CD4-positive, CD25-positive, alpha-beta regulatory T cell (primary cell): Measurements from ENCODE around the gene BBC3. TPM values are rescaled to one million over a fixed set of nuclear protein-coding genes. Genes with fewer than 3 reads are reported as not detected.
"Not testable (repeated sequence)": the region's sequence is repeated elsewhere in the genome, so short reads cannot be mapped to it uniquely, and the experiment has no call there.

Experiments used
- ATAC-seq, 2 donors: fragments of 150-1000 bp; cut with Tn5 transposase; one replicate each; pipeline ENCODE4 v1.10.0; 2021; ENCODE audit warnings: low read depth in 2 of 2, moderate number of reproducible peaks in 2 of 2, moderate library complexity in 1 of 2
- DNase-seq, 3 donors: peaks; one replicate each; pipeline versions ENCODE4 v3.0.0 to v3.0.0-alpha.2; 2012 to 2022; ENCODE audit warnings: mixed read lengths in 1 of 3
- H3K27ac ChIP-seq: one replicate; pipeline ENCODE4 v1.7.0; 2013; ENCODE audit warnings: mild to moderate bottlenecking, low read length; ENCODE audit not compliant: insufficient read depth, poor library complexity, severe bottlenecking
- H3K27me3 ChIP-seq: one replicate; pipeline ENCODE4 v1.7.0; 2013; ENCODE audit warnings: low read length; ENCODE audit not compliant: control insufficient read depth, insufficient read depth
- H3K36me3 ChIP-seq: one replicate; pipeline ENCODE4 v1.7.0; 2013; ENCODE audit warnings: mild to moderate bottlenecking, low read length, moderate library complexity; ENCODE audit not compliant: control insufficient read depth, insufficient read depth
- H3K4me1 ChIP-seq: 2 replicates; pipeline ENCODE4 v1.7.0; 2013; ENCODE audit warnings: mild to moderate bottlenecking, low read length; ENCODE audit not compliant: insufficient read depth, control insufficient read depth, poor library complexity, severe bottlenecking
- H3K4me3 ChIP-seq: one replicate; pipeline ENCODE4 v1.7.0; 2013; ENCODE audit warnings: low read depth, mild to moderate bottlenecking, low read length, moderate library complexity
- H3K9me3 ChIP-seq, 2 experiments: 1 replicate in 1 of 2; 2 replicates in 1 of 2; pipeline ENCODE4 v1.7.0; 2013; ENCODE audit warnings: low read length in 2 of 2, mild to moderate bottlenecking in 1 of 2, moderate library complexity in 1 of 2; ENCODE audit not compliant: control insufficient read depth in 2 of 2
- H3K27ac Mint-ChIP-seq, 3 donors: one replicate each; pipeline ENCODE4 v1.8.0; 2020 to 2022; ENCODE audit warnings: mild to moderate bottlenecking in 3 of 3, mixed read lengths in 3 of 3, moderate library complexity in 2 of 3
- H3K27me3 Mint-ChIP-seq: one replicate; pipeline ENCODE4 v1.8.0; 2022; ENCODE audit warnings: mild to moderate bottlenecking, mixed read lengths
- H3K36me3 Mint-ChIP-seq: one replicate; pipeline ENCODE4 v1.8.0; 2020; ENCODE audit warnings: mixed read lengths
- H3K4me1 Mint-ChIP-seq, 4 donors: one replicate each; pipeline ENCODE4 v1.8.0; 2020 to 2022; ENCODE audit warnings: mixed read lengths in 4 of 4, mild to moderate bottlenecking in 1 of 4
- H3K4me3 Mint-ChIP-seq, 4 donors: one replicate each; pipeline ENCODE4 v1.8.0; 2020 to 2022; ENCODE audit warnings: mild to moderate bottlenecking in 4 of 4, mixed read lengths in 4 of 4, moderate library complexity in 3 of 4
- H3K9me3 Mint-ChIP-seq, 7 donors: one replicate each; pipeline ENCODE4 v1.8.0; 2020 to 2022; ENCODE audit warnings: mixed read lengths in 7 of 7, mild to moderate bottlenecking in 3 of 7, moderate library complexity in 2 of 7
- polyA plus RNA-seq, 4 donors: library from polyadenylated mRNA; unstranded; fragments of 300-500 nt; fragmentation: Illumina TruSeq; gene quantifications; one replicate each; pipeline ENCODE4 v1.2.3, GENCODE V29; 2021
- total RNA-seq: library from RNA; stranded (reverse); gene quantifications from one replicate; pipeline ENCODE4 v1.2.3, GENCODE V29; 2022

The BBC3 gene
- total and polyA plus RNA-seq, 5 donors from 2014 or later: 4.2 to 21.2 (median 6.2) TPM

GRCh38 chr19:47266401-47266941 lies 35.5 kb upstream of the BBC3 start:
- no peaks in the 10 kb centered on the region for H3K27me3 ChIP-seq
- no peak overlapping the region for H3K27ac ChIP-seq
- H3K36me3 ChIP-seq: peaks cover 40% of the 10 kb centered on the region
- H3K36me3 Mint-ChIP-seq: peaks cover 29% of the 10 kb centered on the region
- no peak overlapping the region for H3K4me3 ChIP-seq
- H3K4me3 Mint-ChIP-seq: no peak overlapping the region
- H3K9me3 ChIP-seq: no peaks in the 10 kb centered on the region
- no peaks in the 10 kb centered on the region for H3K4me1 ChIP-seq
- H3K4me1 Mint-ChIP-seq: peaks cover 0 to 8% (median 5%) of the 10 kb centered on the region in 4 donors
- H3K9me3 Mint-ChIP-seq: no peaks in the 10 kb centered on the region
- DNase-seq (no peak), ATAC-seq (no peak)
- no peaks in the 10 kb centered on the region for H3K27me3 Mint-ChIP-seq
- H3K27ac Mint-ChIP-seq: no peak overlapping the region

- Histone ChIP-seq H3K27me3 (no peaks in the 10 kb centered on the region), H3K27ac (no peak overlapping the region), H3K4me3 (no peak overlapping the region), H3K36me3 (peaks cover 50% of the 10 kb centered on the region), H3K9me3 (no peaks in the 10 kb centered on the region), H3K4me1 (no peaks in the 10 kb centered on the region)
- H3K9me3 Mint-ChIP-seq: no peaks in the 10 kb centered on the region
- H3K4me3 Mint-ChIP-seq: peak overlapping the region in 1 of 4 donors; percentile 77
- DNase-seq: no peak
- H3K27ac Mint-ChIP-seq: no peak overlapping the region
- H3K27me3 Mint-ChIP-seq: no peaks in the 10 kb centered on the region
- peaks cover 31% of the 10 kb centered on the region for H3K36me3 Mint-ChIP-seq
- peaks cover 5 to 20% (median 9%) of the 10 kb centered on the region in 4 donors for H3K4me1 Mint-ChIP-seq
- no peak for ATAC-seq
These were observed 33.6 kb upstream of the BBC3 start for GRCh38 chr19:47264629-47265028.

- not testable (repeated sequence) for H3K27me3 ChIP-seq, H3K27me3 Mint-ChIP-seq, ATAC-seq, H3K4me3 ChIP-seq, H3K27ac Mint-ChIP-seq, H3K9me3 ChIP-seq, H3K9me3 Mint-ChIP-seq, H3K27ac ChIP-seq, DNase-seq
- peaks cover 0 to 44% (median 29%) of the 10 kb centered on the region in 4 donors for H3K4me1 Mint-ChIP-seq
- Histone ChIP-seq H3K36me3 (peaks cover 57% of the 10 kb centered on the region), H3K4me1 (peaks cover 12% of the 10 kb centered on the region)
- peaks cover 37% of the 10 kb centered on the region for H3K36me3 Mint-ChIP-seq
- peak overlapping the region in 2 of 4 donors; percentile 47 to 58 for H3K4me3 Mint-ChIP-seq
These were observed 31.2 kb upstream of the BBC3 start for GRCh38 chr19:47261946-47262793.

GRCh38 chr19:47260476-47260875 lies 29.5 kb upstream of the BBC3 start:
- Mint-ChIP-seq H3K27me3 (peaks cover 5% of the 10 kb centered on the region), H3K27ac (no peak overlapping the region), H3K4me1 (peaks cover 0 to 52% (median 36%) of the 10 kb centered on the region in 4 donors), H3K9me3 (peaks cover 0 to 5% (median 0%) of the 10 kb centered on the region in 7 donors), H3K4me3 (peak overlapping the region in 2 of 4 donors; percentile 33 to 52), H3K36me3 (peaks cover 36% of the 10 kb centered on the region)
- no peak overlapping the region for H3K4me3 ChIP-seq
- DNase-seq: no peak
- H3K4me1 ChIP-seq: peaks cover 16% of the 10 kb centered on the region
- no peaks in the 10 kb centered on the region for H3K27me3 ChIP-seq
- H3K36me3 ChIP-seq: peaks cover 50% of the 10 kb centered on the region
- no peak for ATAC-seq
- no peak overlapping the region for H3K27ac ChIP-seq
- H3K9me3 ChIP-seq: no peaks in the 10 kb centered on the region

GRCh38 chr19:47258895-47259555 lies 28.0 kb upstream of the BBC3 start:
- peaks cover 33% of the 10 kb centered on the region for H3K36me3 Mint-ChIP-seq
- peak overlapping the region; percentile 33 to 99 (median 74) for H3K4me3 Mint-ChIP-seq
- Histone ChIP-seq H3K36me3 (peaks cover 38% of the 10 kb centered on the region), H3K9me3 (no peaks in the 10 kb centered on the region), H3K27ac (no peak overlapping the region), H3K4me1 (peaks cover 16% of the 10 kb centered on the region), H3K4me3 (no peak overlapping the region), H3K27me3 (no peaks in the 10 kb centered on the region)
- DNase-seq (no peak), ATAC-seq (no peak)
- H3K9me3 Mint-ChIP-seq: peaks cover 0 to 5% (median 0%) of the 10 kb centered on the region in 7 donors
- H3K27me3 Mint-ChIP-seq: peaks cover 5% of the 10 kb centered on the region
- H3K27ac Mint-ChIP-seq: peak overlapping the region in 2 of 3 donors; percentile 75 to 93
- peaks cover 0 to 51% (median 36%) of the 10 kb centered on the region in 4 donors for H3K4me1 Mint-ChIP-seq

- Mint-ChIP-seq H3K4me1 (peaks cover 0 to 52% (median 36%) of the 10 kb centered on the region in 4 donors), H3K27me3 (peaks cover 5% of the 10 kb centered on the region), H3K36me3 (peaks cover 33% of the 10 kb centered on the region), H3K27ac (peak overlapping the region in 2 of 3 donors; percentile 36 to 93), H3K4me3 (peak overlapping the region; percentile 74 to 99 (median 94)), H3K9me3 (peaks cover 0 to 5% (median 0%) of the 10 kb centered on the region in 7 donors)
- no peak overlapping the region for H3K4me3 ChIP-seq
- no peak overlapping the region for H3K27ac ChIP-seq
- DNase-seq: no peak
- ATAC-seq: no peak
- peaks cover 38% of the 10 kb centered on the region for H3K36me3 ChIP-seq
- no peaks in the 10 kb centered on the region for H3K9me3 ChIP-seq
- peaks cover 16% of the 10 kb centered on the region for H3K4me1 ChIP-seq
- H3K27me3 ChIP-seq: no peaks in the 10 kb centered on the region
These were observed 27.4 kb upstream of the BBC3 start for GRCh38 chr19:47258434-47258833.

GRCh38 chr19:47257411-47258169 lies 26.6 kb upstream of the BBC3 start:
- peak overlapping the region; percentile 43 to 98 (median 98) for H3K27ac Mint-ChIP-seq
- peaks cover 30% of the 10 kb centered on the region for H3K36me3 Mint-ChIP-seq
- H3K9me3 ChIP-seq: no peaks in the 10 kb centered on the region
- no peaks in the 10 kb centered on the region for H3K27me3 ChIP-seq
- H3K9me3 Mint-ChIP-seq: peaks cover 0 to 5% (median 0%) of the 10 kb centered on the region in 7 donors
- DNase-seq (peak in 1 of 3 donors; percentile 11), ATAC-seq (no peak)
- H3K27me3 Mint-ChIP-seq: peaks cover 5% of the 10 kb centered on the region
- H3K4me3 Mint-ChIP-seq: peak overlapping the region; percentile 93 to 99 (median 96)
- peak overlapping the region; percentile 94 for H3K27ac ChIP-seq
- H3K36me3 ChIP-seq: peaks cover 32% of the 10 kb centered on the region
- peak overlapping the region; percentile 56 for H3K4me3 ChIP-seq
- peaks cover 16% of the 10 kb centered on the region for H3K4me1 ChIP-seq
- H3K4me1 Mint-ChIP-seq: peaks cover 0 to 52% (median 36%) of the 10 kb centered on the region in 4 donors
